GM23338 (cell line): ENCODE results near the gene AP3B2.

Experiments used
- CTCF ChIP-seq, 2 experiments: fragments of 200-600 bp in 1 of 2; sonication (generic) in 1 of 2; conservative IDR thresholded peaks; 2 replicates each; pipeline versions ENCODE4 v1.5.1 to v1.6.1; 2016 to 2017; ENCODE audit warnings: antibody characterized with exemption in 2 of 2, low read depth in 2 of 2, mild to moderate bottlenecking in 2 of 2, moderate library complexity in 1 of 2
- EZH2 ChIP-seq: fragments of 200-600 bp; sonication (generic); IDR thresholded peaks from one replicate; pipeline ENCODE4 v1.8.0; 2017; ENCODE audit warnings: antibody characterized with exemption, mild to moderate bottlenecking, low read depth; ENCODE audit not compliant: unreplicated experiment
- EZH2phosphoT487 ChIP-seq: fragments of 200-600 bp; sonication (generic); IDR thresholded peaks from one replicate; pipeline ENCODE4 v1.8.1; 2018; ENCODE audit warnings: antibody characterized with exemption; ENCODE audit not compliant: unreplicated experiment
- JUNB ChIP-seq: IDR thresholded peaks from one replicate; pipeline ENCODE4 v1.6.1; 2016; ENCODE audit warnings: antibody characterized with exemption; ENCODE audit not compliant: unreplicated experiment
- REST ChIP-seq: IDR thresholded peaks from one replicate; pipeline ENCODE4 v1.6.1; 2018; ENCODE audit warnings: antibody characterized with exemption; ENCODE audit not compliant: unreplicated experiment
- STAT1 ChIP-seq: IDR thresholded peaks from one replicate; pipeline ENCODE4 v1.6.1; 2016; ENCODE audit warnings: antibody characterized with exemption; ENCODE audit not compliant: unreplicated experiment

GRCh38 chr15:82750831-82751180 lies 41.1 kb upstream of the AP3B2 start:
- no peak; a peak in 1 of 4 replicates for TF ChIP-seq CTCF (conservative IDR thresholded peaks at IDR 0.05; ENCODE audit: low read depth in 2 of 2)
- TF ChIP-seq EZH2phosphoT487, result no peak
- TF ChIP-seq REST, result no peak
- no peak for TF ChIP-seq EZH2
- TF ChIP-seq JUNB, result no peak
- no peak for TF ChIP-seq STAT1
